Keratinocyte (primary cell): Measurements from ENCODE around the gene EDC3. TPM values are rescaled to one million over a fixed set of nuclear protein-coding genes. Genes with fewer than 3 reads are reported as not detected.

Experiments
- DNase-seq: peaks from one replicate; pipeline ENCODE4 v3.0.0-alpha.2; 2011; ENCODE audit warnings: low read depth, missing footprints, low spot score
- FAIRE-seq: peaks from 2 replicates; lab custom pipeline; 2011; peaks lifted over from hg19 to GRCh38; lab: Jason Lieb, UNC
- H2AFZ ChIP-seq: 2 replicates; pipeline ENCODE4 v1.6.0; 2012; ENCODE audit warnings: low read length, control low read depth, inconsistent platforms; ENCODE audit not compliant: control insufficient read depth
- H3K27ac ChIP-seq: 2 replicates; pipeline ENCODE4 v1.5.1; 2011; ENCODE audit warnings: low read length; ENCODE audit not compliant: control insufficient read depth, insufficient read depth
- H3K27me3 ChIP-seq: 3 replicates; pipeline ENCODE4 v1.6.0; 2011; ENCODE audit warnings: low read length; ENCODE audit not compliant: control insufficient read depth, insufficient read depth; ENCODE audit errors: extremely low read depth
- H3K36me3 ChIP-seq, 2 experiments: 2 replicates in 1 of 2; 3 replicates in 1 of 2; pipeline ENCODE4 v1.5.1; 2011; ENCODE audit warnings: low read length in 2 of 2, mild to moderate bottlenecking in 1 of 2; ENCODE audit not compliant: control insufficient read depth in 2 of 2, insufficient read depth in 2 of 2; ENCODE audit errors: extremely low read depth in 1 of 2
- H3K4me1 ChIP-seq: 3 replicates; pipeline ENCODE4 v1.5.1; 2011; ENCODE audit warnings: low read length; ENCODE audit not compliant: control insufficient read depth, insufficient read depth; ENCODE audit errors: extremely low read depth
- H3K4me2 ChIP-seq: 3 replicates; pipeline ENCODE4 v1.6.0; 2011; ENCODE audit warnings: low read depth, low read length; ENCODE audit not compliant: control insufficient read depth, insufficient read depth; ENCODE audit errors: extremely low read depth
- H3K4me3 ChIP-seq, 3 experiments: fragments of 200-600 bp in 1 of 3; sonication (generic) in 1 of 3; 2 replicates in 2 of 3; 3 replicates in 1 of 3; pipeline ENCODE4 v1.5.1; 2011 to 2016; ENCODE audit warnings: low read length in 3 of 3, mild to moderate bottlenecking in 3 of 3, control low read depth in 2 of 3, inconsistent platforms in 1 of 3, low read depth in 1 of 3, mixed read lengths in 1 of 3, mixed run types in 1 of 3, moderate library complexity in 1 of 3; ENCODE audit not compliant: control insufficient read depth in 2 of 3, insufficient read depth in 2 of 3; ENCODE audit errors: extremely low read depth in 1 of 3
- H3K79me2 ChIP-seq: 2 replicates; pipeline ENCODE4 v1.6.0; 2012; ENCODE audit warnings: low read length; ENCODE audit not compliant: control insufficient read depth, insufficient read depth
- H3K9ac ChIP-seq: 3 replicates; pipeline ENCODE4 v1.6.0; 2011; ENCODE audit warnings: low read length; ENCODE audit not compliant: control insufficient read depth, insufficient read depth; ENCODE audit errors: extremely low read depth
- H3K9me1 ChIP-seq: 3 replicates; pipeline ENCODE4 v1.6.0; 2011; ENCODE audit warnings: low read length; ENCODE audit not compliant: control insufficient read depth, insufficient read depth; ENCODE audit errors: extremely low read depth
- H3K9me3 ChIP-seq: 2 replicates; pipeline ENCODE4 v1.5.1; 2012; ENCODE audit warnings: low read depth, low read length; ENCODE audit not compliant: control insufficient read depth
- H4K20me1 ChIP-seq: 3 replicates; pipeline ENCODE4 v1.6.0; 2011; ENCODE audit warnings: low read length; ENCODE audit not compliant: control insufficient read depth, insufficient read depth; ENCODE audit errors: extremely low read depth
- CTCF ChIP-seq, 3 experiments: IDR thresholded peaks in 1 of 3; conservative IDR thresholded peaks in 1 of 3; optimal IDR thresholded peaks in 1 of 3; 2 replicates in 2 of 3; 3 replicates in 1 of 3; pipeline versions ENCODE3 to v1.5.1; 2011; ENCODE audit warnings: low read length in 3 of 3, mild to moderate bottlenecking in 3 of 3, moderate library complexity in 2 of 3, control low read depth in 1 of 3, inconsistent platforms in 1 of 3; ENCODE audit not compliant: insufficient read depth in 2 of 3; ENCODE audit errors: extremely low read depth in 1 of 3
- EZH2 ChIP-seq: IDR thresholded peaks from one replicate; pipeline ENCODE4 v1.6.1; 2012; ENCODE audit warnings: inconsistent platforms, mild to moderate bottlenecking, low read length, moderate library complexity
- dilution Hi-C: fragments of 300-500 bp; cut with MboI; formaldehyde crosslinking; loops from one replicate; pipeline ENCODE4 v1.7.0; 2020; ENCODE audit warnings: low sequenced_read_pairs; ENCODE audit not compliant: extremely low pct_ligation_motif_present
- polyA plus RNA-seq, 5 experiments: library from polyadenylated mRNA; depleted of rRNA in 3 of 5; stranded (reverse) in 3 of 5; stranded (forward) in 1 of 5; unstranded in 1 of 5; fragments of >200 nt; gene quantifications; 1 replicate in 1 of 5; 2 replicates in 3 of 5; 3 replicates in 1 of 5; pipeline versions ENCODE4 v1.2.1 to v1.2.3, GENCODE V29; 2011 to 2012; ENCODE audit warnings: missing spikeins in 2 of 5, low read depth in 1 of 5, low replicate concordance in 1 of 5

EDC3 gene
- polyA plus RNA-seq, 1 donor (not counting 4 experiments of a cell fraction or from before 2014, with no cell fraction given), result 33.6 TPM

- dilution Hi-C loops, result no loop called here
- TF ChIP-seq EZH2 (no peak), CTCF (optimal IDR thresholded peaks at IDR 0.05 in 1 of 3, IDR thresholded peaks at IDR 0.05 in 1 of 3, conservative IDR thresholded peaks at IDR 0.05 in 1 of 3; ENCODE audit: extremely low read depth in 1 of 3, insufficient read depth in 2 of 3, low read length in 3 of 3) (no peak)
- FAIRE-seq (no peak), DNase-seq (no peak)
- H3K9me1 ChIP-seq, result no peaks in the 10 kb centered on the region
- H3K27me3 ChIP-seq, result no peaks in the 10 kb centered on the region
- no peak overlapping the region for H3K9ac ChIP-seq
- H2AFZ ChIP-seq, result no peak overlapping the region
- H3K79me2 ChIP-seq, result peaks cover 79% of the 10 kb centered on the region
- H3K27ac ChIP-seq, result no peak overlapping the region
- H3K4me1 ChIP-seq, result peaks cover 22% of the 10 kb centered on the region
- no peak overlapping the region for H3K4me2 ChIP-seq
- H3K4me3 ChIP-seq, result no peak overlapping the region
- no peaks in the 10 kb centered on the region for H3K9me3 ChIP-seq
- H4K20me1 ChIP-seq, result peaks cover 42% of the 10 kb centered on the region
- H3K36me3 ChIP-seq, result peaks cover 44 to 52% of the 10 kb centered on the region in 2 experiments
Measured at GRCh38 chr15:74618841-74619596, 76.8 kb downstream of the EDC3 start.

GRCh38 chr15:74616996-74617395, 78.8 kb downstream of the EDC3 start:
- dilution Hi-C loops, result no loop called here
- DNase-seq (no peak), FAIRE-seq (no peak)
- H3K4me1 ChIP-seq, result peaks cover 22% of the 10 kb centered on the region
- H2AFZ ChIP-seq, result no peak overlapping the region
- no peaks in the 10 kb centered on the region for H3K27me3 ChIP-seq
- peak overlapping the region; percentile 73 for H3K4me2 ChIP-seq
- peak overlapping the region; percentile 95 for H3K27ac ChIP-seq
- H3K9me3 ChIP-seq, result no peaks in the 10 kb centered on the region
- H3K36me3 ChIP-seq, result peaks cover 23 to 35% of the 10 kb centered on the region in 2 experiments
- TF ChIP-seq CTCF (optimal IDR thresholded peaks at IDR 0.05 in 1 of 3, IDR thresholded peaks at IDR 0.05 in 1 of 3, conservative IDR thresholded peaks at IDR 0.05 in 1 of 3; ENCODE audit: extremely low read depth in 1 of 3, insufficient read depth in 2 of 3, low read length in 3 of 3) (no peak), EZH2 (no peak)
- H3K9ac ChIP-seq, result peak overlapping the region; percentile 99
- peaks cover 36% of the 10 kb centered on the region for H4K20me1 ChIP-seq
- peaks cover 64% of the 10 kb centered on the region for H3K79me2 ChIP-seq
- peak overlapping the region; percentile 94 to 97 (median 95) for H3K4me3 ChIP-seq
- H3K9me1 ChIP-seq, result no peaks in the 10 kb centered on the region
